NCI-H1694 (cell line): ENCODE results near the gene CUX1.
"Not testable (repeated sequence)": the region's sequence is repeated elsewhere in the genome, so short reads cannot be mapped to it uniquely, and the experiment has no call there.

Experiments
- DNase-seq: peaks from one replicate; lab custom pipeline; 2025; lab: John Stamatoyannopoulos, UW

The CUX1 gene

GRCh38 chr7:102288285-102288930 is 471.0 kb downstream of the CUX1 start:
- DNase-seq, result no peak

GRCh38 chr7:102289057-102289456 is 471.6 kb downstream of the CUX1 start:
- DNase-seq, result no peak

- DNase-seq, result no peak
Measured at GRCh38 chr7:102291056-102291915, 473.9 kb downstream of the CUX1 start.

- no peak for DNase-seq
Measured at GRCh38 chr7:102291916-102292267, 474.5 kb downstream of the CUX1 start.

- no peak for DNase-seq
Measured at GRCh38 chr7:102292813-102293798, 475.7 kb downstream of the CUX1 start.

- no peak for DNase-seq
Measured at GRCh38 chr7:102294589-102294988, 477.2 kb downstream of the CUX1 start.

GRCh38 chr7:102295346-102296178 is 478.1 kb downstream of the CUX1 start:
- DNase-seq, result no peak

GRCh38 chr7:102296179-102296438 is 478.7 kb downstream of the CUX1 start:
- no peak for DNase-seq

- no peak for DNase-seq
Measured at GRCh38 chr7:102296514-102296913, 479.1 kb downstream of the CUX1 start.

- no peak for DNase-seq
Measured at GRCh38 chr7:102297487-102298218, 480.2 kb downstream of the CUX1 start.

GRCh38 chr7:102300643-102301221 is 483.3 kb downstream of the CUX1 start:
- no peak for DNase-seq

- not testable (repeated sequence) for DNase-seq
Measured at GRCh38 chr7:102301367-102301766, 483.9 kb downstream of the CUX1 start.

GRCh38 chr7:102302025-102302424 is 484.6 kb downstream of the CUX1 start:
- DNase-seq, result no peak

GRCh38 chr7:102303669-102304422 is 486.4 kb downstream of the CUX1 start:
- no peak for DNase-seq

GRCh38 chr7:102304668-102305067 is 487.2 kb downstream of the CUX1 start:
- no peak for DNase-seq

- no peak for DNase-seq
Measured at GRCh38 chr7:102305414-102306268, 488.2 kb downstream of the CUX1 start.

GRCh38 chr7:102306916-102307677 is 489.7 kb downstream of the CUX1 start:
- DNase-seq, result no peak

- peak; percentile 92 for DNase-seq
Measured at GRCh38 chr7:102310414-102310815, 493.0 kb downstream of the CUX1 start.
